K562 (cell line): ENCODE data around the gene CNGA1. TPM values are rescaled to one million over a fixed set of nuclear protein-coding genes. Genes with fewer than 3 reads are reported as not detected.
A peak's percentile ranks its signal among the peaks of the same experiment; 100 is the strongest.

Experiments
- BACH1 ChIP-seq: fragments of 200-800 bp; sonication (Bioruptor generic); IDR thresholded peaks from 2 replicates; pipeline ENCODE4 v1.6.1; 2016; ENCODE audit warnings: missing genetic modification characterization, missing compliant biosample characterization
- BCOR ChIP-seq: fragments of 450-650 bp; IDR thresholded peaks from 2 replicates; pipeline ENCODE4 v1.6.1; 2016
- CREB5 ChIP-seq: fragments of 250-450 bp; sonication (Bioruptor Pico); IDR thresholded peaks from 2 replicates; pipeline ENCODE4 v1.5.0; 2020; ENCODE audit warnings: mild to moderate bottlenecking
- CREM ChIP-seq: IDR thresholded peaks from 2 replicates; pipeline ENCODE4 v1.6.1; 2014; ENCODE audit warnings: antibody characterized with exemption, low read depth
- E2F3 ChIP-seq: fragments of 250-450 bp; sonication (Bioruptor Pico); IDR thresholded peaks from 2 replicates; pipeline ENCODE4 v1.4.0; 2020; ENCODE audit warnings: mild to moderate bottlenecking
- GATAD2A ChIP-seq: fragments of 450-650 bp; IDR thresholded peaks from 2 replicates; pipeline ENCODE4 v1.6.1; 2017
- MBD1 ChIP-seq: fragments of 250-450 bp; sonication (Bioruptor Pico); IDR thresholded peaks from 2 replicates; pipeline ENCODE4 v1.8.0; 2022; ENCODE audit warnings: inconsistent platforms
- MEIS2 ChIP-seq: fragments of 450-650 bp; IDR thresholded peaks from 2 replicates; pipeline ENCODE4 v1.6.1; 2014; ENCODE audit warnings: mild to moderate bottlenecking; ENCODE audit not compliant: partially characterized antibody
- MTF1 ChIP-seq: fragments of 250-450 bp; sonication (Bioruptor Pico); IDR thresholded peaks from 2 replicates; pipeline ENCODE4 v1.9.0; 2021; ENCODE audit warnings: moderate library complexity, mild to moderate bottlenecking, inconsistent platforms, borderline replicate concordance
- NFATC3 ChIP-seq: fragments of 450-650 bp; IDR thresholded peaks from 2 replicates; pipeline ENCODE4 v1.6.1; 2017; ENCODE audit warnings: mild to moderate bottlenecking
- PBX2 ChIP-seq, 2 experiments: IDR thresholded peaks in 1 of 2; conservative IDR thresholded peaks in 1 of 2; 2 replicates each; pipeline ENCODE4 v1.6.1; 2016; ENCODE audit warnings: low read depth in 2 of 2, mild to moderate bottlenecking in 1 of 2, missing compliant biosample characterization in 1 of 2, missing genetic modification characterization in 1 of 2, moderate library complexity in 1 of 2
- PHTF2 ChIP-seq: fragments of 250-450 bp; sonication (Bioruptor Pico); IDR thresholded peaks from 2 replicates; pipeline ENCODE4 v1.5.0; 2021; ENCODE audit warnings: mild to moderate bottlenecking
- PKNOX1 ChIP-seq: fragments of 450-650 bp; IDR thresholded peaks from 2 replicates; pipeline ENCODE4 v1.6.1; 2016
- POLR2G ChIP-seq: fragments of 200-400 bp; formaldehyde crosslinking; IDR thresholded peaks from 2 replicates; pipeline ENCODE4 v1.6.1; 2017; ENCODE audit warnings: low read depth, mild to moderate bottlenecking, antibody characterized with exemption, low read length, moderate library complexity
- STAT5A ChIP-seq: IDR thresholded peaks from 2 replicates; pipeline ENCODE4 v1.6.1; 2012; ENCODE audit warnings: low read length, inconsistent platforms, borderline replicate concordance
- TAL1 ChIP-seq: fragments of 450-650 bp; IDR thresholded peaks from 2 replicates; pipeline ENCODE4 v1.6.1; 2016; ENCODE audit warnings: mild to moderate bottlenecking
- TRIM24 ChIP-seq, 2 experiments: fragments of 450-650 bp; IDR thresholded peaks; 2 replicates each; pipeline ENCODE4 v1.6.1; 2016
- ZBTB12 ChIP-seq: fragments of 250-450 bp; sonication (Bioruptor Pico); IDR thresholded peaks from 2 replicates; pipeline ENCODE4 v1.4.0; 2020
- ZNF436 ChIP-seq: fragments of 250-450, 450-650 bp; sonication (Bioruptor Pico); formaldehyde crosslinking; IDR thresholded peaks from 2 replicates; pipeline ENCODE4 v1.7.0; 2020; ENCODE audit warnings: mild to moderate bottlenecking
- ZNF449 ChIP-seq: fragments of 250-450 bp; sonication (Bioruptor Pico); IDR thresholded peaks from 2 replicates; pipeline ENCODE4 v1.8.0; 2022; ENCODE audit warnings: moderate library complexity, mild to moderate bottlenecking, inconsistent platforms
- polyA plus RNA-seq, 8 experiments: library from polyadenylated mRNA; depleted of rRNA in 4 of 8; stranded (reverse) in 5 of 8; unstranded in 3 of 8; fragments of >200 nt; fragmentation: Nextera tagmentation in 2 of 8; fragmentation: Illumina TruSeq in 1 of 8; extraction: Ambion mirVana in 2 of 8; extraction: Trizol in 1 of 8; gene quantifications; 2 replicates each; pipeline versions ENCODE4 v1.2.1 to v1.2.3, GENCODE V29; 2011 to 2014; ENCODE audit warnings: inconsistent platforms in 1 of 8, missing spikeins in 1 of 8
- total RNA-seq, 7 experiments: library from RNA; depleted of rRNA in 6 of 7; stranded (reverse); fragments of >200 nt in 6 of 7; fragmentation: Illumina TruSeq in 2 of 7; extraction: Trizol in 2 of 7; gene quantifications; 2 replicates each; pipeline versions ENCODE4 v1.2.1 to v1.2.3, GENCODE V29; 2011 to 2021; ENCODE audit warnings: low replicate concordance in 1 of 7

The CNGA1 gene
- total and polyA plus RNA-seq, 9 of the 15 experiments (the other 6 are each of a cell fraction or from before 2014, with no cell fraction given): 0.03 to 0.29 (median 0.04) TPM; not detected in 5

GRCh38 chr4:48033825-48034413 lies 17.4 kb upstream of the CNGA1 start (continued):
- TF ChIP-seq PBX2 (CRISPR knock-in tag; IDR thresholded peaks at IDR 0.05; ENCODE audit: low read depth) (no peak), PBX2 (tag; conservative IDR thresholded peaks at IDR 0.05; ENCODE audit: low read depth) (peak; percentile 88), CREB5 (CRISPR knock-in tag) (no peak), E2F3 (no peak), BACH1 (no peak), STAT5A (no peak), ZNF449 (no peak), MTF1 (CRISPR knock-in tag) (no peak), MEIS2 (peak; percentile 81), PKNOX1 (peak; percentile 53; the same call in 1 of the 2 replicates), TAL1 (no peak), CREM (no peak), GATAD2A (no peak), MBD1 (CRISPR knock-in tag) (no peak), NFATC3 (no peak), BCOR (no peak), TRIM24 (IDR thresholded peaks at IDR 0.05) (no peak), ZNF436 (no peak), POLR2G (no peak), PHTF2 (no peak), ZBTB12 (CRISPR knock-in tag) (no peak)
